ENCODE data around the gene KIF3B.
"Not testable (repeated sequence)": the region's sequence is repeated elsewhere in the genome, so short reads cannot be mapped to it uniquely, and the experiment has no call there.

KIF3B gene

GRCh38 chr20:32333181-32333987 is 55.9 kb downstream of the KIF3B start:
- DNase-seq: peak; percentile 78

GRCh38 chr20:32333988-32334885 is 56.8 kb downstream of the KIF3B start:
- DNase-seq: peak; percentile 69 to 71

GRCh38 chr20:32336918-32337347 is 59.5 kb downstream of the KIF3B start:
- DNase-seq: no peak

- peak in 1 of 2 experiments; percentile 13 for DNase-seq
These were observed 60.6 kb downstream of the KIF3B start for GRCh38 chr20:32337937-32338661.

GRCh38 chr20:32338665-32339064 is 61.2 kb downstream of the KIF3B start:
- no peak for DNase-seq

GRCh38 chr20:32339116-32339515 is 61.7 kb downstream of the KIF3B start:
- DNase-seq: no peak

GRCh38 chr20:32341053-32341452 is 63.6 kb downstream of the KIF3B start:
- not testable (repeated sequence) for DNase-seq

- no peak for DNase-seq
These were observed 66.0 kb downstream of the KIF3B start for GRCh38 chr20:32343439-32343838.

- no peak for DNase-seq
These were observed 67.5 kb downstream of the KIF3B start for GRCh38 chr20:32344835-32345506.

- no peak for DNase-seq
These were observed 70.8 kb downstream of the KIF3B start for GRCh38 chr20:32348207-32348606.

GRCh38 chr20:32350421-32350820 is 73.0 kb downstream of the KIF3B start:
- DNase-seq: no peak

GRCh38 chr20:32352121-32352720 is 74.8 kb downstream of the KIF3B start:
- no peak for DNase-seq

GRCh38 chr20:32353848-32354496 is 76.5 kb downstream of the KIF3B start:
- no peak for DNase-seq

GRCh38 chr20:32354592-32355416 is 77.4 kb downstream of the KIF3B start:
- peak; percentile 61 to 63 for DNase-seq

GRCh38 chr20:32355417-32355841 is 78.0 kb downstream of the KIF3B start:
- DNase-seq: peak; percentile 39 to 48

- not testable (repeated sequence) for DNase-seq
These were observed 78.6 kb downstream of the KIF3B start for GRCh38 chr20:32355907-32356621.

- no peak for DNase-seq
These were observed 79.3 kb downstream of the KIF3B start for GRCh38 chr20:32356622-32357374.

- no peak for DNase-seq
These were observed 80.0 kb downstream of the KIF3B start for GRCh38 chr20:32357375-32357868.

All from activated T-cell treated with anti-CD3 and anti-CD28 coated beads, Interleukin-2, amount 50 U/mL, for 48 hours (primary cell).